A673 (cell line): Measurements from ENCODE around the gene GNG3. TPM values are rescaled to one million over a fixed set of nuclear protein-coding genes. Genes with fewer than 3 reads are reported as not detected.

Source experiments
- BruUV-seq: library from RNA; stranded (reverse); fragments of 400-500 nt; replicated peaks from 2 replicates; lab custom pipeline; 2021; lab: Mats Ljungman, UMichigan
- CTCF ChIA-PET: fragments of 300-600 bp; sonication (Branson Sonifier 250); formaldehyde crosslinking; loops from one replicate; lab custom pipeline; 2022; ENCODE audit warnings: antibody characterized with exemption; lab: Charles Lee
- POLR2A ChIA-PET: fragments of 300-600 bp; sonication (Branson Sonifier 250); formaldehyde crosslinking; loops from one replicate; lab custom pipeline; 2022; ENCODE audit warnings: antibody characterized with exemption; ENCODE audit not compliant: low non-redundant PET; lab: Charles Lee
- DNase-seq: peaks from one replicate; pipeline ENCODE4 v3.0.0-alpha.2; 2015; ENCODE audit warnings: low spot score
- H3K27ac ChIP-seq: fragments of 200-600 bp; sonication (generic); 2 replicates; pipeline ENCODE4 v1.5.1; 2016; ENCODE audit warnings: mixed run types, low read depth, mild to moderate bottlenecking, mixed read lengths, antibody characterized with exemption, low read length; ENCODE audit not compliant: poor library complexity, severe bottlenecking
- H3K27me3 ChIP-seq: fragments of 200-600 bp; sonication (generic); replicated peaks from 2 replicates; pipeline ENCODE4 v1.6.1; 2017; ENCODE audit warnings: mixed run types, low read depth, mild to moderate bottlenecking, mixed read lengths, antibody characterized with exemption, low read length; ENCODE audit not compliant: insufficient read depth, poor library complexity
- H3K36me3 ChIP-seq: fragments of 200-600 bp; sonication (generic); 2 replicates; pipeline ENCODE4 v1.6.1; 2016; ENCODE audit warnings: mixed run types, mild to moderate bottlenecking, mixed read lengths, antibody characterized with exemption, low read length; ENCODE audit not compliant: insufficient read depth, poor library complexity, severe bottlenecking
- H3K4me1 ChIP-seq: fragments of 200-600 bp; sonication (generic); 2 replicates; pipeline ENCODE4 v1.6.1; 2017; ENCODE audit warnings: mixed run types, mild to moderate bottlenecking, mixed read lengths, antibody characterized with exemption, low read length; ENCODE audit not compliant: insufficient read depth, poor library complexity, severe bottlenecking
- H3K4me3 ChIP-seq: fragments of 200-600 bp; sonication (generic); 2 replicates; pipeline ENCODE4 v1.5.1; 2016; ENCODE audit warnings: low read depth, mixed run types, mild to moderate bottlenecking, mixed read lengths, low read length; ENCODE audit not compliant: poor library complexity, severe bottlenecking
- H3K9me3 ChIP-seq: fragments of 200-600 bp; sonication (generic); 2 replicates; pipeline ENCODE4 v1.6.1; 2016; ENCODE audit warnings: mixed run types, low read depth, mild to moderate bottlenecking, mixed read lengths, antibody characterized with exemption, low read length; ENCODE audit not compliant: poor library complexity, severe bottlenecking
- CTCF ChIP-seq: fragments of 300-800, 200-600 bp; sonication (generic); conservative IDR thresholded peaks from 2 replicates; pipeline ENCODE4 v1.5.1; 2017; ENCODE audit warnings: low read depth, mild to moderate bottlenecking, antibody characterized with exemption, low read length, moderate library complexity, mixed read lengths
- EZH2 ChIP-seq: fragments of 200-600 bp; sonication (generic); IDR thresholded peaks from 2 replicates; pipeline ENCODE4 v1.6.1; 2017; ENCODE audit warnings: borderline replicate concordance, low read depth, mild to moderate bottlenecking, mixed read lengths, antibody characterized with exemption, low read length; ENCODE audit not compliant: poor library complexity, severe bottlenecking
- intact Hi-C: fragments of 100-400 bp; cut with micrococcal nuclease; formaldehyde crosslinking; loops from one replicate; pipeline ENCODE4 v1.10.0; 2022; ENCODE audit not compliant: unreplicated experiment
- total RNA-seq: library from RNA; stranded (reverse); gene quantifications from 2 replicates; pipeline ENCODE4 v1.2.3, GENCODE V29; 2021

The GNG3 gene
- total RNA-seq, 1 experiment from 2014 or later, result 0.45 TPM

GRCh38 chr11:62726915-62727164, 19.4 kb downstream of the GNG3 start:
- Histone ChIP-seq H3K4me3 (peak overlapping the region; percentile 86), H3K27ac (peak overlapping the region; percentile 98), H3K4me1 (peaks cover 11% of the 10 kb centered on the region), H3K27me3 (no peaks in the 10 kb centered on the region), H3K9me3 (no peaks in the 10 kb centered on the region), H3K36me3 (peaks cover 34% of the 10 kb centered on the region)
- ChIA-PET POLR2A (interaction anchor here (0.6 to 1.4 kb wide), 6 partner anchors 27 to 135 kb away, joined by 3 to 12 read pairs (median 6); partner anchors contain the start of genes C11orf98, CSKMT, TUT1 and ZBTB3), CTCF (interaction anchor here (1.5 kb wide), 1 partner anchor 303 kb away, joined by 4 read pairs; no protein-coding TSS in a partner anchor)
- no peak for DNase-seq
- TSS peak; percentile 37 for BruUV-seq
- intact Hi-C loops, result loop anchor here (5.0 kb wide), 1 partner anchor 45 kb away; the partner anchor contains the start of gene TAF6L
- TF ChIP-seq CTCF, result no peak
- no peak for TF ChIP-seq EZH2

GRCh38 chr11:62727165-62727871, 19.8 kb downstream of the GNG3 start, which contains the start of gene HNRNPUL2:
TSS of gene HNRNPUL2 (minus strand) at chr11:62727457. CDS start at chr11:62727156, 301 bp downstream.
- H3K27ac ChIP-seq, result peak within 1 kb of the TSS; percentile 98
- DNase-seq, result peak; percentile 100
- peaks cover 11% of the 10 kb centered on the region for H3K4me1 ChIP-seq
- H3K4me3 ChIP-seq, result peak within 1 kb of the TSS; percentile 86
- POLR2A ChIA-PET, result interaction anchor here (0.6 to 1.4 kb wide), 12 partner anchors 9 to 136 kb away, joined by 3 to 12 read pairs (median 5); partner anchors contain the start of genes C11orf98, CSKMT, STX5 and TUT1
- BruUV-seq, result no TSS peak
- no peaks in the 10 kb centered on the region for H3K9me3 ChIP-seq
- peaks cover 29% of the 10 kb centered on the region for H3K36me3 ChIP-seq
- no peak for TF ChIP-seq EZH2
- no peak for TF ChIP-seq CTCF
- intact Hi-C loops, result loop anchor here (5.0 kb wide), 1 partner anchor 45 kb away; the partner anchor contains the start of gene TAF6L
- H3K27me3 ChIP-seq, result no peaks in the 10 kb centered on the region
- CTCF ChIA-PET, result interaction anchor here (0.5 to 1.5 kb wide), 2 partner anchors 130 to 303 kb away, joined by 4 to 6 read pairs; no protein-coding TSS in a partner anchor

- BruUV-seq, result no TSS peak
- ChIA-PET CTCF (interaction anchor here (0.5 to 1.5 kb wide), 2 partner anchors 130 to 304 kb away, joined by 4 to 6 read pairs; no protein-coding TSS in a partner anchor), POLR2A (interaction anchor here (0.6 to 1.4 kb wide), 9 partner anchors 9 to 136 kb away, joined by 3 to 12 read pairs (median 5); partner anchors contain the start of genes C11orf98, CSKMT, STX5 and TUT1)
- H3K27me3 ChIP-seq, result no peaks in the 10 kb centered on the region
- no peaks in the 10 kb centered on the region for H3K9me3 ChIP-seq
- peaks cover 11% of the 10 kb centered on the region for H3K4me1 ChIP-seq
- peak overlapping the region; percentile 98 for H3K27ac ChIP-seq
- TF ChIP-seq EZH2 (no peak), CTCF (no peak)
- peaks cover 25% of the 10 kb centered on the region for H3K36me3 ChIP-seq
- H3K4me3 ChIP-seq, result peak overlapping the region; percentile 86
- intact Hi-C loops, result loop anchor here (1.0 to 5.0 kb wide), 3 partner anchors 44 to 901 kb away; partner anchors contain the start of gene TAF6L
- DNase-seq, result peak; percentile 100
Observed at GRCh38 chr11:62727872-62728170, 20.3 kb downstream of the GNG3 start.
